Activated CD4-positive, alpha-beta T cell treated with anti-CD3 and anti-CD28 coated beads for 36 hours (primary cell): ENCODE measurements around the gene NFX1. TPM values are rescaled to one million over a fixed set of nuclear protein-coding genes. Genes with fewer than 3 reads are reported as not detected.
A peak's percentile ranks its signal among the peaks of the same experiment; 100 is the strongest.
"Not testable (repeated sequence)": the region's sequence is repeated elsewhere in the genome, so short reads cannot be mapped to it uniquely, and the experiment has no call there.

Source experiments
- ATAC-seq: fragments of 200-7000 bp; cut with Tn5 transposase; one replicate; pipeline ENCODE4 v1.10.0; 2021; ENCODE audit warnings: mild to moderate bottlenecking, moderate library complexity
- CTCF ChIA-PET: fragments of 350-600 bp; sonication (Branson Sonifier 250); formaldehyde crosslinking; loops from one replicate; lab custom pipeline; 2021; ENCODE audit warnings: antibody characterized with exemption; lab: Charles Lee
- POLR2A ChIA-PET: fragments of 350-600 bp; sonication (Branson Sonifier 250); formaldehyde crosslinking; loops from one replicate; lab custom pipeline; 2021; ENCODE audit warnings: antibody characterized with exemption, inconsistent platforms; lab: Charles Lee
- DNase-seq: peaks from one replicate; pipeline ENCODE4 v3.0.0-alpha.2; 2020
- H3K27ac Mint-ChIP-seq: one replicate; pipeline ENCODE4 v1.8.0; 2021; ENCODE audit warnings: mixed read lengths
- H3K27me3 Mint-ChIP-seq: one replicate; pipeline ENCODE4 v1.8.0; 2021; ENCODE audit warnings: mixed read lengths
- H3K36me3 Mint-ChIP-seq: one replicate; pipeline ENCODE4 v1.8.0; 2021; ENCODE audit warnings: low read depth, mixed read lengths
- H3K4me1 Mint-ChIP-seq: one replicate; pipeline ENCODE4 v1.8.0; 2021; ENCODE audit warnings: mixed read lengths
- H3K4me3 Mint-ChIP-seq: one replicate; pipeline ENCODE4 v1.8.0; 2021; ENCODE audit warnings: mild to moderate bottlenecking, moderate library complexity, mixed read lengths
- H3K9me3 Mint-ChIP-seq: one replicate; pipeline ENCODE4 v1.8.0; 2021; ENCODE audit warnings: low read depth, mixed read lengths
- intact Hi-C, 2 experiments: fragments of 100-400 bp; cut with DNase I in 1 of 2; cut with micrococcal nuclease in 1 of 2; formaldehyde crosslinking; loops; one replicate each; pipeline versions ENCODE4 v1.14.2 to v1.15.1; 2022 to 2024; cut with DNase I, micrococcal nuclease
- total RNA-seq, 2 experiments: library from RNA; stranded (reverse); gene quantifications; one replicate each; pipeline ENCODE4 v1.2.3, GENCODE V29; 2021

The NFX1 gene
- total RNA-seq, 2 experiments from 2014 or later = 31.2 to 33.7 TPM

GRCh38 chr9:33351547-33351946 is 61.2 kb downstream of the NFX1 start:
- H3K36me3 Mint-ChIP-seq = peaks cover 51% of the 10 kb centered on the region
- no peaks in the 10 kb centered on the region for H3K27me3 Mint-ChIP-seq
- intact Hi-C loops = no loop called here
- no peaks in the 10 kb centered on the region for H3K9me3 Mint-ChIP-seq
- ChIA-PET CTCF (interaction anchor here (0.8 kb wide), 1 partner anchor 24 kb away, joined by 6 read pairs; no protein-coding TSS in a partner anchor), POLR2A (no interaction called here)
- H3K4me3 Mint-ChIP-seq = no peak overlapping the region
- H3K27ac Mint-ChIP-seq = no peak overlapping the region
- DNase-seq (no peak), ATAC-seq (no peak)
- peaks cover 11% of the 10 kb centered on the region for H3K4me1 Mint-ChIP-seq

DNA sequence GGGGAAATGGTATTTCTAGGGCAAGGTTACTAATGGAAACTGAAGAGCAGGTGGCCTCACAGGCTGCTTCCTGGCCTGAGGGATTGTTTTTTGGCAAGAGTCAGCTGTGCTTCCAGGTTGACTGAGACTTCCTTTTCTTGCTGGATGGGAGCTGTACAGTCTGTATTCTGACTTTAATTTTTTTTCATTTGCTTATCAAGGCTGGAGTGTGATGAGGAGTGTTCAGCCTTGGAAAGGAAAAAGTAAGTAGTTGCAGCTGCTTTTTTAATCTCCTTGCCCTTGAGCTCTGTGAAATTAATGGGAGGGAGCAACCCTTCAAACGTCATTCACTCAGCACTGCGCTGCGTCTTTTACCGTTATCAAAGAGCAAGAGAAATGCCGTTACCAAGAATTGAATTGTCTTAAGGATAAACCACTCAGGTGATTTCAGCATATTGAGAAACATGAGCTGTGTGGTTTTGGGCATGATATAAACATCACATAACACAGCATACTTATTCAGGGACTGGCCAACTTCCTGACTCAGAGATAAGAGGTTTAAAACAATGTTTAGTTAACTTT is 64.4 kb downstream of the NFX1 start:
- H3K9me3 Mint-ChIP-seq = no peaks in the 10 kb centered on the region
- peaks cover 11% of the 10 kb centered on the region for H3K4me1 Mint-ChIP-seq
- peak overlapping the region; percentile 65 for H3K27ac Mint-ChIP-seq
- ChIA-PET POLR2A (no interaction called here), CTCF (interaction anchor here (1.0 kb wide), 1 partner anchor 61 kb away, joined by 3 read pairs; no protein-coding TSS in a partner anchor)
- DNase-seq (no peak), ATAC-seq (peak; percentile 58)
- intact Hi-C loops = no loop called here
- no peak overlapping the region for H3K4me3 Mint-ChIP-seq
- H3K36me3 Mint-ChIP-seq = peaks cover 30% of the 10 kb centered on the region
- H3K27me3 Mint-ChIP-seq = no peaks in the 10 kb centered on the region

- H3K27me3 Mint-ChIP-seq = no peaks in the 10 kb centered on the region
- peaks cover 28% of the 10 kb centered on the region for H3K36me3 Mint-ChIP-seq
- H3K4me3 Mint-ChIP-seq = no peak overlapping the region
- no peaks in the 10 kb centered on the region for H3K9me3 Mint-ChIP-seq
- ChIA-PET CTCF (interaction anchor here (0.7 to 2.1 kb wide), 3 partner anchors 16 to 69 kb away, joined by 3 to 12 read pairs (median 5); no protein-coding TSS in a partner anchor), POLR2A (no interaction called here)
- DNase-seq (no peak), ATAC-seq (no peak)
- H3K4me1 Mint-ChIP-seq = peaks cover 9% of the 10 kb centered on the region
- intact Hi-C loops = no loop called here
- H3K27ac Mint-ChIP-seq = no peak overlapping the region
These were observed 65.6 kb downstream of the NFX1 start for GRCh38 chr9:33355933-33356332.

- intact Hi-C loops, H3K4me3 Mint-ChIP-seq, DNase-seq, ATAC-seq, H3K27ac Mint-ChIP-seq, H3K9me3 Mint-ChIP-seq, H3K4me1 Mint-ChIP-seq, H3K27me3 Mint-ChIP-seq, POLR2A ChIA-PET: not testable (repeated sequence)
- CTCF ChIA-PET = interaction anchor here (0.9 kb wide), 1 partner anchor 363 kb away, joined by 3 read pairs; no protein-coding TSS in a partner anchor
- H3K36me3 Mint-ChIP-seq = peaks cover 24% of the 10 kb centered on the region
These were observed 68.3 kb downstream of the NFX1 start for GRCh38 chr9:33358641-33359040.

DNA sequence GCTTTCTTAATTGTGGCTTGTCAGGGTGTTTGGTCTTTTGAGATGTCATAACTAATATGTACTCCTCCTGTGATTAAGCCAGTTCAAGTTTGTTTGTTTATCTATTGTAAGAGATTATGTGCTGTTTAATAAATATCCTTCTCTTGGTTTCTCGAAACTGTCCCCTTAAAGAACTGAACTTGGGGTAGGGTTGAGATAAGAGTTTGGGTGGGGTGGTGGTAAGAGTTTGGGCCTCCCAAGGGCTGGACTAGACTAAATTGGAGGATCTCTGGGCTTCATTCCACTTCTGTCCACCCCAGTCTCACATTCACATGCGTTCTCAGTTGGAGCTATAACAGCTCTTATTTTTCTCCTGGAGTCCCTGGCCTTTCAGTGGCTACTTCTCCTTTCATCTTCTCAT is 73.8 kb downstream of the NFX1 start:
- Mint-ChIP-seq H3K4me3 (no peak overlapping the region), H3K27ac (no peak overlapping the region), H3K36me3 (peaks cover 17% of the 10 kb centered on the region), H3K27me3 (no peaks in the 10 kb centered on the region), H3K4me1 (no peaks in the 10 kb centered on the region), H3K9me3 (no peaks in the 10 kb centered on the region)
- ChIA-PET CTCF (no interaction called here), POLR2A (no interaction called here)
- intact Hi-C loops = no loop called here
- ATAC-seq = no peak
- no peak for DNase-seq

- DNase-seq, ATAC-seq, H3K9me3 Mint-ChIP-seq, H3K27me3 Mint-ChIP-seq, H3K4me1 Mint-ChIP-seq, H3K4me3 Mint-ChIP-seq, intact Hi-C loops, H3K27ac Mint-ChIP-seq, POLR2A ChIA-PET: not testable (repeated sequence)
- peaks cover 23% of the 10 kb centered on the region for H3K36me3 Mint-ChIP-seq
- CTCF ChIA-PET = interaction anchor here (0.6 to 2.6 kb wide), 2 partner anchors 10 to 340 kb away, joined by 3 to 13 read pairs; no protein-coding TSS in a partner anchor
These were observed 74.5 kb downstream of the NFX1 start for GRCh38 chr9:33364814-33365213.

GRCh38 chr9:33366979-33367480 is 76.7 kb downstream of the NFX1 start:
- POLR2A ChIA-PET = no interaction called here
- no peaks in the 10 kb centered on the region for H3K4me1 Mint-ChIP-seq
- ATAC-seq (no peak), DNase-seq (no peak)
- no peaks in the 10 kb centered on the region for H3K27me3 Mint-ChIP-seq
- H3K27ac Mint-ChIP-seq = no peak overlapping the region
- H3K9me3 Mint-ChIP-seq = no peaks in the 10 kb centered on the region
- no peak overlapping the region for H3K4me3 Mint-ChIP-seq
- peaks cover 33% of the 10 kb centered on the region for H3K36me3 Mint-ChIP-seq
- CTCF ChIA-PET = interaction anchor here (2.6 kb wide), 1 partner anchor 8 kb away, joined by 13 read pairs; no protein-coding TSS in a partner anchor
- intact Hi-C loops = no loop called here

GRCh38 chr9:33372900-33373299 is 82.6 kb downstream of the NFX1 start:
- intact Hi-C loops = no loop called here
- H3K4me3 Mint-ChIP-seq = no peak overlapping the region
- H3K27me3 Mint-ChIP-seq = no peaks in the 10 kb centered on the region
- ATAC-seq = no peak
- H3K27ac Mint-ChIP-seq = no peak overlapping the region
- H3K36me3 Mint-ChIP-seq = peaks cover 16% of the 10 kb centered on the region
- no peaks in the 10 kb centered on the region for H3K9me3 Mint-ChIP-seq
- ChIA-PET POLR2A (no interaction called here), CTCF (interaction anchor here (0.5 to 3.0 kb wide), 5 partner anchors 15 to 297 kb away, joined by 3 to 12 read pairs (median 3); no protein-coding TSS in a partner anchor)
- H3K4me1 Mint-ChIP-seq = peaks cover 7% of the 10 kb centered on the region
- DNase-seq = no peak

- Mint-ChIP-seq H3K9me3 (no peaks in the 10 kb centered on the region), H3K36me3 (peaks cover 16% of the 10 kb centered on the region), H3K4me1 (peaks cover 7% of the 10 kb centered on the region), H3K27ac (no peak overlapping the region), H3K27me3 (no peaks in the 10 kb centered on the region), H3K4me3 (no peak overlapping the region)
- CTCF ChIA-PET = interaction anchor here (0.7 to 4.2 kb wide), 24 partner anchors 8 to 349 kb away, joined by 3 to 53 read pairs (median 5); partner anchors contain the start of genes AQP3, DNAJA1 and NOL6
- ATAC-seq (no peak), DNase-seq (no peak)
- POLR2A ChIA-PET = interaction anchor here (1.4 kb wide), 1 partner anchor 92 kb away, joined by 5 read pairs; no protein-coding TSS in a partner anchor
- intact Hi-C loops = loop anchor here in 1 of 2 experiments (2.0 kb wide), 1 partner anchor 349 kb away; no protein-coding TSS in a partner anchor
These were observed 83.9 kb downstream of the NFX1 start for GRCh38 chr9:33374190-33374589.

DNA sequence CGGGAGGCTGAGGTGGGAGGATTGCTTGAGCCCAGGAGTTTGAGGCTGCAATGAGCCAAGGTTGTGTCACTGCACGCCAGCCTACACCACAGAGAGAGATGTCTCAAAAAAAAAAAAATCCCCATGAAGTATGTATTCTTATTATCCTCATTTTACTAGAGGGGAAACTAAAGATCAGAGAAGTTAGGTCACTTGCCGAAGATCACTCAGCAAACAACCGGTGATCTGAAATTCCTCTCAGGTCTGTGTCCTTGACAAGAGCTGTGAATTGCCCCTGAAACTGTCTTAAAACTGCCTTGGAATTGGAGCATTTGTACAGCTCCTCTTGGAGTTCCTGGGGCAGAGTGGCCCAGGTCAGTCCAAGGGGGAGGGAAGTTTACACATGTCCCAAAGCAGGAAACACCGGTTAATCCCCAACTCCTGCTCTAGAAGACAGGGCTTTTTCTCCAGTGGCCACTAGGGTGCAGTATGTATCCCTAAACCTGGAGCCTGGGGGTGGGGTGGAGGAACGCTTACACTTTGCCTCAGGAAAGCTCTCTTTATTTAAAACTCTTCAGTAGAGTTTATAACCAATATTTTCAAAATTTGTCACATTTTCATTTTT is 84.4 kb downstream of the NFX1 start:
- ChIA-PET POLR2A (interaction anchor here (0.9 to 1.4 kb wide), 2 partner anchors 92 to 99 kb away, joined by 3 to 5 read pairs; partner anchors contain the start of gene NOL6), CTCF (interaction anchor here (0.6 to 4.2 kb wide), 33 partner anchors 9 to 350 kb away, joined by 3 to 53 read pairs (median 4); partner anchors contain the start of genes AQP3, DNAJA1 and NOL6)
- ATAC-seq (peak; percentile 96), DNase-seq (peak; percentile 84)
- intact Hi-C loops = loop anchor here (1.0 to 5.0 kb wide), 6 partner anchors 41 to 348 kb away; no protein-coding TSS in a partner anchor
- Mint-ChIP-seq H3K27me3 (no peaks in the 10 kb centered on the region), H3K9me3 (no peaks in the 10 kb centered on the region), H3K36me3 (peaks cover 11% of the 10 kb centered on the region), H3K4me1 (peaks cover 7% of the 10 kb centered on the region), H3K4me3 (no peak overlapping the region), H3K27ac (no peak overlapping the region)

- POLR2A ChIA-PET = interaction anchor here (0.9 to 1.4 kb wide), 2 partner anchors 91 to 99 kb away, joined by 3 to 5 read pairs; partner anchors contain the start of gene NOL6
- H3K9me3 Mint-ChIP-seq = no peaks in the 10 kb centered on the region
- H3K4me3 Mint-ChIP-seq = no peak overlapping the region
- peak; percentile 43 for ATAC-seq
- intact Hi-C loops = loop anchor here (1.0 to 5.0 kb wide), 6 partner anchors 40 to 347 kb away; no protein-coding TSS in a partner anchor
- no peaks in the 10 kb centered on the region for H3K27me3 Mint-ChIP-seq
- peak overlapping the region; percentile 10 for H3K27ac Mint-ChIP-seq
- peaks cover 5% of the 10 kb centered on the region for H3K36me3 Mint-ChIP-seq
- DNase-seq = no peak
- CTCF ChIA-PET = interaction anchor here (0.6 to 4.2 kb wide), 32 partner anchors 10 to 351 kb away, joined by 3 to 53 read pairs (median 4); partner anchors contain the start of genes AQP3, DNAJA1 and NOL6
- H3K4me1 Mint-ChIP-seq = peaks cover 7% of the 10 kb centered on the region
These were observed 85.0 kb downstream of the NFX1 start for GRCh38 chr9:33375238-33375840.
